Measurements from ENCODE around the gene ACADVL.

The ACADVL gene

DNA sequence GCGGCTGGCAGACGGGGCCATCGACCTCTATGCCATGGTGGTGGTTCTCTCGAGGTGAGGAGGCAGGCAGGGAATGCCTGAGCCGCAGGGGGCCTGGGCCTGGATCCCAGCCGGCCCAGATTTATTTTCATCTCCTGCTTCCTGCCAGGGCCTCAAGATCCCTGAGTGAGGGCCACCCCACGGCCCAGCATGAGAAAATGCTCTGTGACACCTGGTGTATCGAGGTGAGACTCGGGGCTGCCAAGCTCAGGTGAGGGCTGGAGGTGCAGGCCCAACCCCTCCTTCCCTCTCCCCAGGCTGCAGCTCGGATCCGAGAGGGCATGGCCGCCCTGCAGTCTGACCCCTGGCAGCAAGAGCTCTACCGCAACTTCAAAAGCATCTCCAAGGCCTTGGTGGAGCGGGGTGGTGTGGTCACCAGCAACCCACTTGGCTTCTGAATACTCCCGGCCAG lies 4.9 kb downstream of the ACADVL start:
- Histone ChIP-seq H3K9ac (no peak overlapping the region), H3K27ac (no peak overlapping the region), H3K4me1 (peaks cover 29% of the 10 kb centered on the region), H3K27me3 (ENCODE audit: control insufficient read depth, insufficient read depth, low read length) (no peaks in the 10 kb centered on the region), H3K79me2 (peaks cover 18% of the 10 kb centered on the region), H3K4me3 (ENCODE audit: low read depth, low read length) (no peak overlapping the region), H3K9me3 (ENCODE audit: control insufficient read depth, low read length) (no peaks in the 10 kb centered on the region), H3K36me3 (ENCODE audit: control insufficient read depth, insufficient read depth, low read length) (no peaks in the 10 kb centered on the region), H2AFZ (no peak overlapping the region), H3K4me2 (ENCODE audit: low read length) (no peak overlapping the region)
- TF ChIP-seq, protein P1, sequence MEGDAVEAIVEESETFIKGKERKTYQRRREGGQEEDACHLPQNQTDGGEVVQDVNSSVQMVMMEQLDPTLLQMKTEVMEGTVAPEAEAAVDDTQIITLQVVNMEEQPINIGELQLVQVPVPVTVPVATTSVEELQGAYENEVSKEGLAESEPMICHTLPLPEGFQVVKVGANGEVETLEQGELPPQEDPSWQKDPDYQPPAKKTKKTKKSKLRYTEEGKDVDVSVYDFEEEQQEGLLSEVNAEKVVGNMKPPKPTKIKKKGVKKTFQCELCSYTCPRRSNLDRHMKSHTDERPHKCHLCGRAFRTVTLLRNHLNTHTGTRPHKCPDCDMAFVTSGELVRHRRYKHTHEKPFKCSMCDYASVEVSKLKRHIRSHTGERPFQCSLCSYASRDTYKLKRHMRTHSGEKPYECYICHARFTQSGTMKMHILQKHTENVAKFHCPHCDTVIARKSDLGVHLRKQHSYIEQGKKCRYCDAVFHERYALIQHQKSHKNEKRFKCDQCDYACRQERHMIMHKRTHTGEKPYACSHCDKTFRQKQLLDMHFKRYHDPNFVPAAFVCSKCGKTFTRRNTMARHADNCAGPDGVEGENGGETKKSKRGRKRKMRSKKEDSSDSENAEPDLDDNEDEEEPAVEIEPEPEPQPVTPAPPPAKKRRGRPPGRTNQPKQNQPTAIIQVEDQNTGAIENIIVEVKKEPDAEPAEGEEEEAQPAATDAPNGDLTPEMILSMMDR (IDR thresholded peaks at IDR 0.05), result no peak

DNA sequence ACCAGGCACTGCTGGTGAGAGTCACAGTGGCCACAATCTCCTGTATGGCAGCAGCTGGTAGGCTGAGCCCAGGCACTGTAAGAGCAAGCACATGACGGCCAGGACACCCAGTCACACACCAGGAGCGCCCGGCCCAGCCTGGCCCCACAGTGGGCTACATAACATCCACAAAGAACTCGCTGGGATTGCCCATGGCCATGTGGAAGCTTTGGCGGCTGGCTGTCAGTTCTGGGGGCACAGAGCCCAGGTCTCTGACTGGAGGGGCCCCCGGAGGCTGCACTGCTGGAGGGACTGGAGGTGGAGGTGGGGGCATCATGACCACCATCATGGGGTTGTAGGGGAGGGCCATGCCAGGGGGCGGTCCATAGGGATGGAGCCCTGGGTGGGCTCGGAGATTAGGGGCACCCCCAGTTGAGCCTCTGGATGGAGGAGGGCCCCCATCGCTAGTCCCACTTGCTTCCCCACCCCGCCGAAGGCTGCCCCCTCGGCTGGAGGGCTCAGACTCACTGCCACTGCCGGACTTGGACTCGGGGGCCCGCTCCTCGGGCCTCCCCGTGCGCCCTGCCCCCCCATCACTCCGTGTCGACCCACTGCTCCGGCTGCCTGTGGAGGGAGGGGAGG lies 6.1 kb downstream of the ACADVL start:
- H3K9me3 ChIP-seq (ENCODE audit: control insufficient read depth, low read length), result no peaks in the 10 kb centered on the region
- H2AFZ ChIP-seq, result no peak overlapping the region
- no peaks in the 10 kb centered on the region for H3K27me3 ChIP-seq (ENCODE audit: control insufficient read depth, insufficient read depth, low read length)
- TF ChIP-seq, protein P1 (IDR thresholded peaks at IDR 0.05), result no peak
- H3K4me2 ChIP-seq (ENCODE audit: low read length), result no peak overlapping the region
- H3K27ac ChIP-seq, result no peak overlapping the region
- H3K79me2 ChIP-seq, result peaks cover 28% of the 10 kb centered on the region
- H3K36me3 ChIP-seq (ENCODE audit: control insufficient read depth, insufficient read depth, low read length), result no peaks in the 10 kb centered on the region
- H3K4me1 ChIP-seq, result peaks cover 29% of the 10 kb centered on the region
- H3K9ac ChIP-seq, result no peak overlapping the region
- H3K4me3 ChIP-seq (ENCODE audit: low read depth, low read length), result no peak overlapping the region

DNA sequence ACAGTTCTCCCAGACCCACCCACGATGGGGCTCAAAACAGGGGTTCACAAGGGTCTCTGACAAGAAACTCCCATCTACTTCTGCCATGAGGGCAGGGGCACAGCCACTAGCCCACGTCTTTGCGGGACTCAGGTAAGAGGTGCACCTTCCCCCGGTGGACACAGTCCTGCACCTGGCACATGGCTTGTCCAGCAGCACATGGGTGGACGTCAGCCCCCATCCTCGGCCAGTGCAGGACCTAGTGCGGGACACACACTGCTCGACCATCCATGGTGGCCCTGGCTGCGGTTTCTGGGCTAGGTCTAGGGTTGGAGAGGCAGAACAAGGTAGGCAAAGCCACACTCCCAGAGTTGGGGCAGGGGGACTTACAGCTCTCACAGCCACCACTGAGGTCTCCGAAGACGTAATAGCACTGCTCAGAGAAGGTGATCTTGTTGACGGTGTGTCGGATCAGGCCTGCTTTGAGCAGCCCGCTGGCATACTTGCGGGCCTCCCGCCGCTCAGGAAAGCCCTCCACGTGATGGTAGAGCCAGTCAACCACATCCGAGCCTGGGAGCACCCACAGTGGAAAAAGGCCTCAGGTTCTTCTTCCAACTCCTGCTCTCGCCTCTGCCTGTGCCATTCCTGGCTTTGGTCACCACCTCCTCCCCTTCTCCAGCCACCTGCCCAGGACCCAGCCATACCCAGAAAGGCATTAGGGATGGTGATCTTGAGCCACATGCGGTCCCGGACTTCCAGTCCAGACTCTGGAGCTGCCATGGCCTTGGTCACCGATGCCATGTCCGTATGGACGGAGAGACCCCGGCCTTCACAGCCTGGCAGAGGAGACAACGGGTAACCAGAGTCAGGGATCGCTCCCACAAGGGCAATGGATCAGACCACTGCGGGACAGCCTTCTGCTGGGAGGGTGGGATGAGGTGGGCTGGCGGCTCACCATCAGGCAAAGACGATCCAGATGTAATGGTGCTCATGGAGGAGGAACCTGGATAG lies 7.3 kb downstream of the ACADVL start:
- Histone ChIP-seq H3K79me2 (peaks cover 31% of the 10 kb centered on the region), H3K27me3 (ENCODE audit: control insufficient read depth, insufficient read depth, low read length) (no peaks in the 10 kb centered on the region), H3K9me3 (ENCODE audit: control insufficient read depth, low read length) (no peaks in the 10 kb centered on the region), H3K4me1 (peaks cover 19% of the 10 kb centered on the region), H3K27ac (no peak overlapping the region), H2AFZ (no peak overlapping the region), H3K36me3 (ENCODE audit: control insufficient read depth, insufficient read depth, low read length) (no peaks in the 10 kb centered on the region), H3K4me2 (ENCODE audit: low read length) (no peak overlapping the region), H3K9ac (no peak overlapping the region), H3K4me3 (ENCODE audit: low read depth, low read length) (no peak overlapping the region)
- TF ChIP-seq, protein P1 (IDR thresholded peaks at IDR 0.05), result no peak

- H3K4me1 ChIP-seq, result peaks cover 15% of the 10 kb centered on the region
- no peak overlapping the region for H3K4me2 ChIP-seq (ENCODE audit: low read length)
- H3K4me3 ChIP-seq (ENCODE audit: low read depth, low read length), result no peak overlapping the region
- TF ChIP-seq, protein P1 (IDR thresholded peaks at IDR 0.05), result no peak
- H3K27me3 ChIP-seq (ENCODE audit: control insufficient read depth, insufficient read depth, low read length), result no peaks in the 10 kb centered on the region
- peaks cover 48% of the 10 kb centered on the region for H3K79me2 ChIP-seq
- no peak overlapping the region for H3K9ac ChIP-seq
- H3K9me3 ChIP-seq (ENCODE audit: control insufficient read depth, low read length), result no peaks in the 10 kb centered on the region
- no peak overlapping the region for H2AFZ ChIP-seq
- no peaks in the 10 kb centered on the region for H3K36me3 ChIP-seq (ENCODE audit: control insufficient read depth, insufficient read depth, low read length)
- H3K27ac ChIP-seq, result no peak overlapping the region
Observed at GRCh38 chr17:7228920-7229319, 9.2 kb downstream of the ACADVL start.

All from parathyroid adenoma (tissue), 2 donors.